Immature natural killer cell (primary cell): Measurements from ENCODE around the gene TMEM272. TPM values are rescaled to one million over a fixed set of nuclear protein-coding genes. Genes with fewer than 3 reads are reported as not detected.

Source experiments
- DNase-seq, 3 donors: peaks; one replicate each; pipeline ENCODE4 v3.0.0; 2022; ENCODE audit warnings: mixed read lengths in 1 of 3
- H3K27ac Mint-ChIP-seq, 6 donors: one replicate each; pipeline ENCODE4 v1.8.0; 2020; ENCODE audit warnings: mixed read lengths in 6 of 6, mild to moderate bottlenecking in 5 of 6, inconsistent platforms in 4 of 6, moderate library complexity in 3 of 6
- H3K27me3 Mint-ChIP-seq, 3 donors: one replicate each; pipeline ENCODE4 v1.8.0; 2020 to 2021; ENCODE audit warnings: low read depth in 3 of 3, mild to moderate bottlenecking in 3 of 3, mixed read lengths in 3 of 3, moderate library complexity in 3 of 3, inconsistent platforms in 1 of 3
- H3K36me3 Mint-ChIP-seq, 3 donors: one replicate each; pipeline ENCODE4 v1.8.0; 2020; ENCODE audit warnings: mixed read lengths in 3 of 3, inconsistent platforms in 2 of 3, mild to moderate bottlenecking in 2 of 3
- H3K4me1 Mint-ChIP-seq, 2 donors: one replicate each; pipeline ENCODE4 v1.8.0; 2020; ENCODE audit warnings: inconsistent platforms in 2 of 2, mild to moderate bottlenecking in 2 of 2, mixed read lengths in 2 of 2, moderate library complexity in 1 of 2
- H3K4me3 Mint-ChIP-seq, 5 donors: one replicate each; pipeline ENCODE4 v1.8.0; 2020; ENCODE audit warnings: mild to moderate bottlenecking in 5 of 5, mixed read lengths in 5 of 5, inconsistent platforms in 3 of 5, moderate library complexity in 3 of 5
- H3K9me3 Mint-ChIP-seq, 6 donors: one replicate each; pipeline ENCODE4 v1.8.0; 2020; ENCODE audit warnings: mild to moderate bottlenecking in 6 of 6, mixed read lengths in 6 of 6, inconsistent platforms in 4 of 6, moderate library complexity in 3 of 6
- polyA plus RNA-seq, 3 donors: library from polyadenylated mRNA; unstranded; fragments of 300-500 nt; fragmentation: Illumina TruSeq; gene quantifications; one replicate each; pipeline ENCODE4 v1.2.3, GENCODE V29; 2021

The TMEM272 gene
- polyA plus RNA-seq, 3 donors from 2014 or later: not detected

- Mint-ChIP-seq H3K27me3 (peaks cover under 1 to 8% (median 2%) of the 10 kb centered on the region in 3 donors), H3K27ac (no peak overlapping the region), H3K9me3 (no peaks in the 10 kb centered on the region), H3K36me3 (no peaks in the 10 kb centered on the region), H3K4me3 (no peak overlapping the region), H3K4me1 (peaks cover 5% of the 10 kb centered on the region in 2 donors)
- DNase-seq: no peak
Observed at GRCh38 chr13:51841732-51842131, 3.2 kb downstream of the TMEM272 start.

- H3K27me3 Mint-ChIP-seq: peaks cover 2 to 10% (median 2%) of the 10 kb centered on the region in 3 donors
- DNase-seq: no peak
- H3K36me3 Mint-ChIP-seq: no peaks in the 10 kb centered on the region
- no peak overlapping the region for H3K4me3 Mint-ChIP-seq
- peaks cover 5% of the 10 kb centered on the region in 2 donors for H3K4me1 Mint-ChIP-seq
- H3K27ac Mint-ChIP-seq: no peak overlapping the region
- H3K9me3 Mint-ChIP-seq: no peaks in the 10 kb centered on the region
Observed at GRCh38 chr13:51840917-51841316, 4.1 kb downstream of the TMEM272 start.

- DNase-seq: no peak
- peaks cover under 1 to 9% (median 2%) of the 10 kb centered on the region in 3 donors for H3K27me3 Mint-ChIP-seq
- no peaks in the 10 kb centered on the region for H3K36me3 Mint-ChIP-seq
- no peak overlapping the region for H3K4me3 Mint-ChIP-seq
- no peaks in the 10 kb centered on the region for H3K4me1 Mint-ChIP-seq
- no peak overlapping the region for H3K27ac Mint-ChIP-seq
- no peaks in the 10 kb centered on the region for H3K9me3 Mint-ChIP-seq
Observed at GRCh38 chr13:51839711-51840540, 5.1 kb downstream of the TMEM272 start.

- no peak overlapping the region for H3K4me3 Mint-ChIP-seq
- no peak for DNase-seq
- H3K9me3 Mint-ChIP-seq: no peaks in the 10 kb centered on the region
- H3K27ac Mint-ChIP-seq: no peak overlapping the region
- no peaks in the 10 kb centered on the region for H3K4me1 Mint-ChIP-seq
- peaks cover 0 to 5% (median 2%) of the 10 kb centered on the region in 3 donors for H3K27me3 Mint-ChIP-seq
- no peaks in the 10 kb centered on the region for H3K36me3 Mint-ChIP-seq
Observed at GRCh38 chr13:51838240-51838846, 6.6 kb downstream of the TMEM272 start.

DNA sequence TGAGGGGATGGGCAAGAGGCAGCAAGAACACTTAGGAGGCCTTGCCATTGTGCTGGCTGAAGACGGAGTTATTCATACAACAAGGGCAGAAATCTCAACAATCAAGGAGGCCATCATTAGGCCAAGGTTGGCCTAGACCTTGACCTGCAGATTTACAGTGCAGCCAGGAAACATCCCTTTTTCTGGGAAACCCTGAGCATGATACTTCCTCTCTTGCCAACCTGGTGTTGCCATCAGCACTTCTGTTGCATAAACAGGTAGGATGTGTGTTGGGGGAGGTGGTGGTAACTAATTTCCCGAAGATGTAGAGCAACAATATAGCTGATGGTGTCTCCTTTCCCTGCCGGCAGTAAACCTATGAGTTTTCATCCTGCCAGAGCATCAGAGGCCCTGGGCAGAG, 8.0 kb downstream of the TMEM272 start:
- H3K27ac Mint-ChIP-seq: no peak overlapping the region
- no peak for DNase-seq
- peaks cover 0 to 7% (median 5%) of the 10 kb centered on the region in 3 donors for H3K27me3 Mint-ChIP-seq
- no peaks in the 10 kb centered on the region for H3K36me3 Mint-ChIP-seq
- no peaks in the 10 kb centered on the region for H3K4me1 Mint-ChIP-seq
- H3K9me3 Mint-ChIP-seq: no peaks in the 10 kb centered on the region
- H3K4me3 Mint-ChIP-seq: no peak overlapping the region

DNA sequence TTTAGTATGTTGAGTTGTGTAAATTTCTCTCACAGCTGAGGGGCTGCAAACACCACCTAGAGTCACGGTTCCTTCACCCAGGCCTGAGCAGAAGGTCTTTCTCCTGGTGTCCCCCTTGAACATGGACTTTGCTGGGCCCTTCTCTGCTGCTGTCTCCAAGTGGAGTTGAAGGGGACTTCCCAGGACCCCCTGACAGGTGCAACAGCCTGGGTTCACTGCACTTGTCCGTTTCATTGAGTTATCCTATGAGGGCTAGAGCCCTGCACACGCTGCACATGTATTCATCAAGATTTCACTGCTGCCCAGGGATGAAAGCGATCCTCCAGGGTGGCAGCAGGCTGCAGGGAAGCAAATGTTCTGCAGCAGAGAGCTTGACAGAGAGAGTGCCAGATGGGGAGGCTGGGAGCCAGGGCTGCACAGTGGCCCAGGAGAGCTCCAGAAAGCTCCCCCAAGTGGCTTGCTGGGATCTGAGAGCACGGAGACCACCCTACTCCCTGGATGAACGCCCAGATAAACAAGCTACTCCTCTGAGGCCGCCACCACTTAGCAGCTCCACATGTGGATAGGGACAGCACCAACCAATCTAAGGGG, 10.3 kb downstream of the TMEM272 start:
- no peaks in the 10 kb centered on the region for H3K9me3 Mint-ChIP-seq
- no peak for DNase-seq
- H3K36me3 Mint-ChIP-seq: no peaks in the 10 kb centered on the region
- H3K4me1 Mint-ChIP-seq: no peaks in the 10 kb centered on the region
- H3K27ac Mint-ChIP-seq: no peak overlapping the region
- no peak overlapping the region for H3K4me3 Mint-ChIP-seq
- H3K27me3 Mint-ChIP-seq: peaks cover 0 to 7% (median 4%) of the 10 kb centered on the region in 3 donors

GRCh38 chr13:51833980-51834379, 11.0 kb downstream of the TMEM272 start:
- no peak overlapping the region for H3K4me3 Mint-ChIP-seq
- no peak for DNase-seq
- no peak overlapping the region for H3K27ac Mint-ChIP-seq
- no peaks in the 10 kb centered on the region for H3K9me3 Mint-ChIP-seq
- H3K27me3 Mint-ChIP-seq: peaks cover 0 to 7% (median 4%) of the 10 kb centered on the region in 3 donors
- H3K36me3 Mint-ChIP-seq: no peaks in the 10 kb centered on the region
- no peaks in the 10 kb centered on the region for H3K4me1 Mint-ChIP-seq

DNA sequence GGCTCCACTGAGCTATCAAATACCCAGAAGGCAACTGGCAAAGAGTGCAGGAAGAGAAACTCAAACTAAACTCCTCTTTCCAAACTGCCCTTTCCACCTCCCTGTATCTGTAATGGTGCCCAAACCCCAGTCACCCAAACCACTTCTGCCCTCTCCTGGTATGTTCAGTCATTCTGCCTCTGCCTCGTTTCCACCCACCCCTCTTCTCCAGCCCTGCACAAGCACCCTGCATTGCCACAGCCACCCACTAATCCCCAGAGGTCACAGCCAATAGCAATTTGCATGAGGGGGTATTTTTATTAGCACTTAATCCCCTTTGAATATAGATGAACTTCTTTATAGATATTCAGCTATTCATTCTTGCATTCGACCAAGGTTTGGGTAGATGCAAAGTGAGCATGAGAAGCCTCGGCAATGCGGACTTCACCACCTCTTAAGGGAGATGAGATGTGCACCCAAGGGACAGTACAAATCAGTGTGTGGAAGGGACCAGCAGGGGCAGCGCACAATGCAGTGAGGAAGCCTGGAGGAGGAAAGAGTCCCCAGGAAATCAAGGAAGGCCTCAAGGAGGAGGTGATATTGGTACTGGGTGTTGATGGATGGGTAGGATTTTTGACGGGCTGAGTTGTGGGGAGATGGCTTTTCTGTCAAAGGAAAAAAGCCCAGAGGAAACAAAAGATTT, 12.4 kb downstream of the TMEM272 start:
- DNase-seq: peak; percentile 35 to 55 (median 38)
- Mint-ChIP-seq H3K27ac (no peak overlapping the region), H3K9me3 (no peaks in the 10 kb centered on the region), H3K27me3 (peaks cover 0 to 10% (median 6%) of the 10 kb centered on the region in 3 donors), H3K36me3 (no peaks in the 10 kb centered on the region), H3K4me3 (no peak overlapping the region), H3K4me1 (peaks cover under 1 to 2% of the 10 kb centered on the region in 2 donors)

- H3K27ac Mint-ChIP-seq: no peak overlapping the region
- no peaks in the 10 kb centered on the region for H3K9me3 Mint-ChIP-seq
- peaks cover 0 to 8% (median 4%) of the 10 kb centered on the region in 3 donors for H3K27me3 Mint-ChIP-seq
- H3K4me3 Mint-ChIP-seq: no peak overlapping the region
- peaks cover 12 to 13% of the 10 kb centered on the region in 2 donors for H3K4me1 Mint-ChIP-seq
- no peak for DNase-seq
- H3K36me3 Mint-ChIP-seq: no peaks in the 10 kb centered on the region
Observed at GRCh38 chr13:51831519-51831918, 13.5 kb downstream of the TMEM272 start.

DNA sequence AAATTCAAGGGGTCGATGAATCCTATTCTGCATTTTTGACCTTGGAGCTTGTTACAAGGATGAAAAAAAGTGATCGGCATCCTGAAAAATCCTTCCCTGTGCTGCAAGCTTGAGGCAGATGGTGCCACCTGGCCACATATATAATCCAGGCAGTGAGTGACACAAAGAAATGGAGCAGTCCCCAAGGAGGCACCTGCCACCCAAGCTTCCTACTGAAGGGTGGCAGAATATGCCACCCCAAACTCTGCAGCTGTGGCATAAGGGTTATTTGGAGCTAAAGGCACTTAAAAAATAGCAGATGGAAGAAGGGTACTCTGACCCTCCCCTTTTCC, 15.4 kb downstream of the TMEM272 start:
- no peaks in the 10 kb centered on the region for H3K9me3 Mint-ChIP-seq
- peaks cover 31 to 33% of the 10 kb centered on the region in 2 donors for H3K4me1 Mint-ChIP-seq
- H3K27ac Mint-ChIP-seq: no peak overlapping the region
- peaks cover 4 to 8% (median 4%) of the 10 kb centered on the region in 3 donors for H3K27me3 Mint-ChIP-seq
- H3K36me3 Mint-ChIP-seq: no peaks in the 10 kb centered on the region
- no peak for DNase-seq
- H3K4me3 Mint-ChIP-seq: no peak overlapping the region

GRCh38 chr13:51828730-51829567, 16.0 kb downstream of the TMEM272 start:
- DNase-seq: no peak
- H3K4me3 Mint-ChIP-seq: no peak overlapping the region
- peaks cover 4 to 8% (median 4%) of the 10 kb centered on the region in 3 donors for H3K27me3 Mint-ChIP-seq
- no peaks in the 10 kb centered on the region for H3K36me3 Mint-ChIP-seq
- H3K9me3 Mint-ChIP-seq: no peaks in the 10 kb centered on the region
- peaks cover 37% of the 10 kb centered on the region in 2 donors for H3K4me1 Mint-ChIP-seq
- H3K27ac Mint-ChIP-seq: peak overlapping the region in 1 of 6 donors; percentile 15

- H3K27ac Mint-ChIP-seq: peak overlapping the region in 2 of 6 donors; percentile 37 to 42
- H3K4me1 Mint-ChIP-seq: peaks cover 44 to 46% of the 10 kb centered on the region in 2 donors
- H3K36me3 Mint-ChIP-seq: no peaks in the 10 kb centered on the region
- peaks cover 4% of the 10 kb centered on the region in 3 donors for H3K27me3 Mint-ChIP-seq
- no peak for DNase-seq
- no peaks in the 10 kb centered on the region for H3K9me3 Mint-ChIP-seq
- peak overlapping the region in 4 of 5 donors; percentile 3 to 45 (median 16) for H3K4me3 Mint-ChIP-seq
Observed at GRCh38 chr13:51827254-51827653, 17.7 kb downstream of the TMEM272 start.

DNA sequence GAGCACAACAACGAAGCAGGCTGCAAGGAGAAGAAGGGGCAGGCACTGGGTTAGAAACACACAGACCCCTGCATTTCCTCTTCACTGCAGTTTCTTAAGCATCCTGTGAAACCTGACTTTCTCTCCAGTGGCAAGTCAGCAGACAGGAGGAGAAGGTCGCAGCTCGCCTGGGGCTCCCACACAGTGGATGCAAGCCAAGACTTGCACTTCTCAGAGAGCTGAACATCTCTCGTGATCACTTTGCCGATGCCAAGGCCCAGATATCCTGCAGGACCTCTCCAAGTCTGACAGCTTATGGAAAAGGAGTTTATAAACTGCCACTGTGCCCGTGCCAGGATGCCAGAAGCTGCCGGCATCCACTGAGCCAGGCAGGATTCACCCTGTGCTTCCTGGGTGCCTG, 18.4 kb downstream of the TMEM272 start:
- no peaks in the 10 kb centered on the region for H3K9me3 Mint-ChIP-seq
- peak overlapping the region in 3 of 5 donors; percentile 12 to 45 (median 26) for H3K4me3 Mint-ChIP-seq
- H3K4me1 Mint-ChIP-seq: peaks cover 51 to 53% of the 10 kb centered on the region in 2 donors
- peaks cover 4% of the 10 kb centered on the region in 3 donors for H3K27me3 Mint-ChIP-seq
- H3K27ac Mint-ChIP-seq: peak overlapping the region in 1 of 6 donors; percentile 89
- DNase-seq: no peak
- no peaks in the 10 kb centered on the region for H3K36me3 Mint-ChIP-seq
